ENCODE data around the gene GRM4.

DNA sequence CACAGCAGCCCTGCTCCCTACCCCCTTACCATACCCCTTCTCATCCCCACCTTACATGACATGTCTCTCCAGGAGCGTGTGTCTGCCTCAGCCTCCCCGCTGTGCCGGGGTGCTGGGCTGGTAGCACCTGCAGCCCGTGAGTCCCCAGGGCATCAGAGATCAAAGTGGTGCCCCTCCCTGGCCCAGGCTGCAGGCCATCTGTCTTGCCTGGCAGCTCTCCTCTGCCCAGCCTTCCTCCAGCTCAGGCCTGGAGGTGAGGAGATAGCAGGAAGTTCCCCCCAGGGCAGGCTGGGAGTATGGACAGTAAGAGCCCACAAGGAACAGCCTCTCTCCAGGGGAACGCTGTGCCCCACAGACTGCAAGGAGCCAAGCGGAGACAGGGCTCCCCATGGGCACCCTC is 35.3 kb downstream of the GRM4 start:
- TF ChIP-seq, protein P1, sequence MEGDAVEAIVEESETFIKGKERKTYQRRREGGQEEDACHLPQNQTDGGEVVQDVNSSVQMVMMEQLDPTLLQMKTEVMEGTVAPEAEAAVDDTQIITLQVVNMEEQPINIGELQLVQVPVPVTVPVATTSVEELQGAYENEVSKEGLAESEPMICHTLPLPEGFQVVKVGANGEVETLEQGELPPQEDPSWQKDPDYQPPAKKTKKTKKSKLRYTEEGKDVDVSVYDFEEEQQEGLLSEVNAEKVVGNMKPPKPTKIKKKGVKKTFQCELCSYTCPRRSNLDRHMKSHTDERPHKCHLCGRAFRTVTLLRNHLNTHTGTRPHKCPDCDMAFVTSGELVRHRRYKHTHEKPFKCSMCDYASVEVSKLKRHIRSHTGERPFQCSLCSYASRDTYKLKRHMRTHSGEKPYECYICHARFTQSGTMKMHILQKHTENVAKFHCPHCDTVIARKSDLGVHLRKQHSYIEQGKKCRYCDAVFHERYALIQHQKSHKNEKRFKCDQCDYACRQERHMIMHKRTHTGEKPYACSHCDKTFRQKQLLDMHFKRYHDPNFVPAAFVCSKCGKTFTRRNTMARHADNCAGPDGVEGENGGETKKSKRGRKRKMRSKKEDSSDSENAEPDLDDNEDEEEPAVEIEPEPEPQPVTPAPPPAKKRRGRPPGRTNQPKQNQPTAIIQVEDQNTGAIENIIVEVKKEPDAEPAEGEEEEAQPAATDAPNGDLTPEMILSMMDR (IDR thresholded peaks at IDR 0.05): no peak
- no peak for TF ChIP-seq POLR2A (IDR thresholded peaks at IDR 0.05)
